Measurements from ENCODE around the gene RAPGEF3.

DNA sequence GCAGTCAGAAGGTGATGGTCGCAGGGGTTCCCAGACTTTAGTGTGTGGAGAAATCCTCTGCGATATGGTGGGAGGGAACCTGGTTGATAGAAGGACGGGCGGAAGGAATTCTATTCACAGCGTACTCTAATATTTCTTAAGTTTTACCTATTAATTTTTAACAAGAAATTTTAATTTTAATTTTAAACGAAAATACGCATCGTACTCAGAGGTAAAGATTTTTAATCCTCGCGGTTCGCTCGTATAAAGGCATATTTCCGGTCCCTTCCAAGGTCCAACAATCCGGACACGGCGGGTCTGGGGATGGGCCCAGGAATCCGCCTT is 14.0 kb upstream of the RAPGEF3 start:
- no peak for TF ChIP-seq CTCF (IDR thresholded peaks at IDR 0.05)
- no peak for TF ChIP-seq POLR2AphosphoS5 (IDR thresholded peaks at IDR 0.05)

All from esophagus muscularis mucosa (tissue), 3 donors.